Measurements from ENCODE around the gene SFTPD.

- TF ChIP-seq CTCF (IDR thresholded peaks at IDR 0.05; ENCODE audit: borderline replicate concordance, extremely low read depth, low read length, poor library complexity, severe bottlenecking) (no peak), EZH2 (IDR thresholded peaks at IDR 0.05; ENCODE audit: borderline replicate concordance, low read depth, low read length, severe bottlenecking) (no peak)
Measured at GRCh38 chr10:79923145-79923544, 25.8 kb downstream of the SFTPD start.

Measured in DND-41 (cell line).